Testis (tissue), 2 donors: Measurements from ENCODE around the gene PTPRK.

Source experiments
- CTCF ChIP-seq, 3 experiments: fragments of 450-650 bp in 2 of 3; fragments of 200-600 bp in 1 of 3; sonication (generic) in 1 of 3; IDR thresholded peaks; one replicate each; pipeline ENCODE4 v1.5.1; 2016 to 2019; ENCODE audit warnings: antibody characterized with exemption in 3 of 3, mild to moderate bottlenecking in 2 of 3, moderate library complexity in 1 of 3
- POLR2A ChIP-seq: fragments of 450-650 bp; IDR thresholded peaks from one replicate; pipeline ENCODE4 v1.6.1; 2017; ENCODE audit warnings: antibody characterized with exemption, mild to moderate bottlenecking, moderate library complexity

- TF ChIP-seq CTCF (IDR thresholded peaks at IDR 0.05) (no peak), POLR2A (no peak)
Measured at GRCh38 chr6:128493877-128494276, 26.5 kb downstream of the PTPRK start.
